ENCODE data around the gene GZMH.
"Not testable (repeated sequence)": the region's sequence is repeated elsewhere in the genome, so short reads cannot be mapped to it uniquely, and the experiment has no call there.

Gene GZMH

DNA sequence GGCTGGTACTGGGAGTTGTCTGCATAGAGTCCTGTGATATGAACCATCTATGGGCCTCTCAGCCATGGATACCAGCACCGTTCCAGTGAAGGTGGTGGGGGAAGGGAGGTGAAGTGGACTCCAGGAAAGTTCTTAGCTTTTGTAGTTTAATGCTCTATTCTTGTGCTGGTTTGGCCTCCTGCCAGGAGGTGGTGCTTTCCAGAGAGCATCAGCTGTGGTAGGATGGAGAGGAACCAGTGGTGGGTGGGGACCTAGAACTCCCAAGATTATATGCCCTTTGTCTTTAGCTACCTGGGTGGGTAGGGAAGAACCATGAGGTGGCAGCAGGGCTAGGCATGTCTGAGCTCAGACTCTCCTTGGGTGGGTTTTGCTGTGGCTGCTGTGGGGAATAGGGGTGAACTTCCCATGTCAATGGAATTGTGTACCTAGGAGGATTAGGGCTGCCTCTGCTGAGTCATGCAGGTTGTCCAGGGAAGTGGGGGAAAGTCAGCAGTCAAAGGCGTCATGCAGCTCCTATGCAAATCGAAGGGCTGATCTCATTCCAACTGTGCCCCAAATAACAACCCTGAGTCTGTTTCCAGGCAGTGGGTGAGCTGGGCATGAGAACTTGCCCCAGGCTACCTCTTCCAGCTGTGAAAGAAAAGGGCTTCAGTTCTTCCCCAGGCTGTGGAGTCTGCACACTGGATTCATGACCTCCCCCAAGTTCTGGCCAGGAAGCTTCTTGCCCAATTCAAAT lies 14.2 kb downstream of the GZMH start:
- Histone ChIP-seq H3K4me3 (ENCODE audit: low read length in 2 of 2) (no peak overlapping the region), H3K4me1 (ENCODE audit: control insufficient read depth in 2 of 2, insufficient read depth in 2 of 2, low read length in 2 of 2) (no peaks in the 10 kb centered on the region), H3K36me3 (ENCODE audit: control insufficient read depth in 2 of 2, insufficient read depth in 2 of 2, low read length in 2 of 2) (no peaks in the 10 kb centered on the region), H3K9me3 (ENCODE audit: control insufficient read depth in 2 of 2, low read length in 2 of 2) (no peaks in the 10 kb centered on the region), H3K27ac (ENCODE audit: low read depth in 2 of 2, low read length in 2 of 2) (no peak overlapping the region), H3K27me3 (ENCODE audit: control insufficient read depth in 2 of 2, insufficient read depth in 2 of 2, low read length in 2 of 2) (no peaks in the 10 kb centered on the region), H3K9ac (ENCODE audit: low read depth in 1 of 2, low read length in 2 of 2) (no peak overlapping the region)

DNA sequence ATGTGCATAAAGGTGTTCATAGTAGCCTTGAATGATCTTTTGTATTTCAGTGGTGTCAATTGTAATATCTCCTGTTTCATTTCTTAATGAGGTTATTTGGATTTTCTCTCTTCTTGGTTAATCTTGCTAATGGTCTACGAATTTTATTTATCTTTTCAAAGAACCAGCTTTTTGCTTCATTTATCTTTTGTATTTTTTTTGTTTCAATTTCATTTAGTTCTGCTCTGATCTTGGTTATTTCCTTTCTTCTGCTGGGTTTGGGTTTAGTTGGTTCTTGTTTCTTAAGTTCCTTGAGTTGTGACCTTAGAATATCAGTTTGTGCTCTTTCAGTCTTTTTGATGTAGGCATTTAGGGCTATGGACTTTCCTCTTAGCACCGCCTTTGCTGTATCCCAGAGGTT lies 18.5 kb downstream of the GZMH start:
- not testable (repeated sequence) for H3K9ac ChIP-seq (ENCODE audit: low read depth in 1 of 2, low read length in 2 of 2)

DNA sequence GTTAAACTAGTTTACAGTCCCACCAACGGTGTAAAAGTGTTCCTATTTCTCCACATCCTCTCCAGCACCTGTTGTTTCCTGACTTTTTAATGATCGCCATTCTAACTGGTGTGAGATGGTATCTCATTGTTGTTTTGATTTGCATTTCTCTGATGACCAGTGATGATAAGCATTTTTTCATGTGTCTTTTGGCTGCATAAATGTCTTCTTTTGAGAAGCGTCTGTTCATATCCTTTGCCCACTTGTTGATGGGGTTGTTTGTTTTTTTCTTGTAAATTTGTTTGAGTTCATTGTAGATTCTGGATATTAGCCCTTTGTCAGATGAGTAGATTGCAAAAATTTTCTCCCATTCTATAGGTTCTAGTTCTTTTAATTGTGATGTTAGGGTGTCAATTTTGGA lies 25.1 kb downstream of the GZMH start:
- H3K4me1 ChIP-seq (ENCODE audit: control insufficient read depth in 2 of 2, insufficient read depth in 2 of 2, low read length in 2 of 2); H3K27me3 ChIP-seq (ENCODE audit: control insufficient read depth in 2 of 2, insufficient read depth in 2 of 2, low read length in 2 of 2); H3K9me3 ChIP-seq (ENCODE audit: control insufficient read depth in 2 of 2, low read length in 2 of 2); H3K27ac ChIP-seq (ENCODE audit: low read depth in 2 of 2, low read length in 2 of 2); H3K9ac ChIP-seq (ENCODE audit: low read depth in 1 of 2, low read length in 2 of 2); H3K36me3 ChIP-seq (ENCODE audit: control insufficient read depth in 2 of 2, insufficient read depth in 2 of 2, low read length in 2 of 2); H3K4me3 ChIP-seq (ENCODE audit: low read length in 2 of 2): not testable (repeated sequence)

More for the DNA sequence above, 18.5 kb downstream of the GZMH start:
- H3K36me3 ChIP-seq (ENCODE audit: control insufficient read depth in 2 of 2, insufficient read depth in 2 of 2, low read length in 2 of 2); H3K27ac ChIP-seq (ENCODE audit: low read depth in 2 of 2, low read length in 2 of 2); H3K9me3 ChIP-seq (ENCODE audit: control insufficient read depth in 2 of 2, low read length in 2 of 2); H3K4me3 ChIP-seq (ENCODE audit: low read length in 2 of 2); H3K4me1 ChIP-seq (ENCODE audit: control insufficient read depth in 2 of 2, insufficient read depth in 2 of 2, low read length in 2 of 2); H3K27me3 ChIP-seq (ENCODE audit: control insufficient read depth in 2 of 2, insufficient read depth in 2 of 2, low read length in 2 of 2): not testable (repeated sequence)

DNA sequence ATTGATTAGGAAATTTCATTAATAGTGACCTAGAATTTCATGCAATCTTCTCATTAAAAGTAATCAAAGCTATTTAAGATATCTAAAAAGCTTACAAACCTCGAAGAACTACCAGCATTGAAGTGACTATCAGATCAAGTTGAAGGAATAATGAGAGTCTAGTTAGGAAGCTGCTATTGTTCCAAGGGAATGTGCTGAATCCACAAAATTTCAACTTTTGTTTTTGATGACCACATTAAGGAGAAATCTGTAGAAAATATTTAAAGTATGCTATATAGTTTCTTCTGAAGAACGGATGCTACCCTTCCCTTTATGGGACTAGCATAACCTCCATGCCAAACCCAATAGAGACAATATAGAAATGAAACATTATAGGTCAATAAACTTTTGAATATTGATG lies 30.9 kb downstream of the GZMH start:
- Histone ChIP-seq H3K4me3 (ENCODE audit: low read length in 2 of 2) (no peak overlapping the region), H3K36me3 (ENCODE audit: control insufficient read depth in 2 of 2, insufficient read depth in 2 of 2, low read length in 2 of 2) (no peaks in the 10 kb centered on the region), H3K9me3 (ENCODE audit: control insufficient read depth in 2 of 2, low read length in 2 of 2) (no peaks in the 10 kb centered on the region), H3K9ac (ENCODE audit: low read depth in 1 of 2, low read length in 2 of 2) (no peak overlapping the region), H3K4me1 (ENCODE audit: control insufficient read depth in 2 of 2, insufficient read depth in 2 of 2, low read length in 2 of 2) (no peaks in the 10 kb centered on the region), H3K27ac (ENCODE audit: low read depth in 2 of 2, low read length in 2 of 2) (no peak overlapping the region), H3K27me3 (ENCODE audit: control insufficient read depth in 2 of 2, insufficient read depth in 2 of 2, low read length in 2 of 2) (no peaks in the 10 kb centered on the region)

DNA sequence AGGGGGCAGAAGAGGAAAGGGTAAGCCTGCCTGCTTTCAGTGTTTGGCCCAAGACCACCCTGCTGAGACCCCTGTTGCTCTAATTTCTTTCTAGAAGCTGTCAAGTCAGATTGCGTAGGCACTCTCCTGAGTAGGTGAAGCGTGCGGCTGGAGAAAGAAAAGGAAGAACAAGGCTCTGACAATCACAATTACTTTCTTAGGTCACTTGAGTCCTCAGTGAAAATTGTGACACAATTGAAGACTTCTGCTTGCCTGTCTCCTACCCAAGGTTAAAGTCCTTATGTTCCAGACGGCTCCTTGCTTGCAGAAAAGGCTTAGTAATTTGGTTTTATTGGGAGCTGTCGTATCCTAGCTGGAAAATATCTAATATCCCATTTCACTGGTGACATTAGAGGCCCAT lies 32.7 kb downstream of the GZMH start:
- Histone ChIP-seq H3K9ac (ENCODE audit: low read depth in 1 of 2, low read length in 2 of 2) (no peak overlapping the region), H3K36me3 (ENCODE audit: control insufficient read depth in 2 of 2, insufficient read depth in 2 of 2, low read length in 2 of 2) (no peaks in the 10 kb centered on the region), H3K9me3 (ENCODE audit: control insufficient read depth in 2 of 2, low read length in 2 of 2) (no peaks in the 10 kb centered on the region), H3K27ac (ENCODE audit: low read depth in 2 of 2, low read length in 2 of 2) (no peak overlapping the region), H3K4me3 (ENCODE audit: low read length in 2 of 2) (no peak overlapping the region), H3K27me3 (ENCODE audit: control insufficient read depth in 2 of 2, insufficient read depth in 2 of 2, low read length in 2 of 2) (no peaks in the 10 kb centered on the region), H3K4me1 (ENCODE audit: control insufficient read depth in 2 of 2, insufficient read depth in 2 of 2, low read length in 2 of 2) (no peaks in the 10 kb centered on the region)

DNA sequence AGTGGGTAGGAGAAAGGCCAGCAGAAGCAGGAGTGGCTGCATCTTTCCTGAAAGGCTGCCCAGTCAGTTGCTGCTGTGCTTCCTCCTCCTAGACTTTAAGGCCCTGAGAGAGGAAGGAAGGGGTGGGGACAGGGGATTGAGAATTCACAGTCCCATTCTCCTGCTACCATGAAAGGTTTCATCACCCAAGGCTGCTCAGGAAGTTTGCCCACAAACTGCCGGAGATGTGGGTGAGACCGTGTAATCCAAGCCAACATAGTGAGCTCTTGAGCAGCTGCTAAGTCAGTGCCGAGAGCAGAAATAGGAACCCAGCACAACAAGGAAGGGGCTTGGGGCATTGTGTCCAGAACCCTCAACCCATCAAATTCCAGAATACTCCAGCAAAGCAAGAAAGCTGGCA lies 33.3 kb downstream of the GZMH start, which contains the start of gene CTSG:
Gene CTSG (minus strand): TSS at position 69 of the 400 bp plus-strand sequence. CDS start 27 bp downstream, at position 42.
- Histone ChIP-seq H3K4me3 (ENCODE audit: low read length in 2 of 2) (no peak within 1 kb of the TSS), H3K9ac (ENCODE audit: low read depth in 1 of 2, low read length in 2 of 2) (no peak within 1 kb of the TSS), H3K9me3 (ENCODE audit: control insufficient read depth in 2 of 2, low read length in 2 of 2) (no peaks in the 10 kb centered on the region), H3K27me3 (ENCODE audit: control insufficient read depth in 2 of 2, insufficient read depth in 2 of 2, low read length in 2 of 2) (no peaks in the 10 kb centered on the region), H3K36me3 (ENCODE audit: control insufficient read depth in 2 of 2, insufficient read depth in 2 of 2, low read length in 2 of 2) (no peaks in the 10 kb centered on the region), H3K4me1 (ENCODE audit: control insufficient read depth in 2 of 2, insufficient read depth in 2 of 2, low read length in 2 of 2) (no peaks in the 10 kb centered on the region), H3K27ac (ENCODE audit: low read depth in 2 of 2, low read length in 2 of 2) (no peak within 1 kb of the TSS)

DNA sequence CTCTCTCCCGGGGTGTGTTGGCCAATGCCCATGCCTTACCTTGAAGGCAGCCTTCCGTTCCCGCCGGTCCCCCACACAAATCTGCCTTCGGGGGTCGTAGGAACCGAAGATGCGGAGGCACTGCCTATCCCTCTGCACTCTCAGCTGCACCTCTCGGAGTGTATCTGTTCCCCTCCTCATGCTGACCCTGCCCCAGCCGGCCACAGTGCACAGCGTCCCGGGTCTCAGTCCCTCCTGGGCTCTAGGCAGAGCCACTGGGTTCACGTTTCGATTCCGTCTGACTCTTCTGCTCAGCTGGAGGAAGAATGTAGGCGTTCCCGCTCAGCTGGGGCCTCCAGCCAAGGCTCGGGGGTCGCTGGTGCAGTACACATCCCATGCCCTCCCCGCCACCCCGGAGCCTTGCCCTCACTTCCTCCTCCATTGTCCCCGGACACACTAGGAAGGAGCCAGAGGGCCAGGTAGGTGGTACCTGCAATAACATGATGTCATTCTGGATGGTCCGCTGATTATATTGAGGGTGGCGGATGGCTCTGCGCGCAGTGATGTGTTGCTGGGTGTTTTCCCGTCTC lies 35.2 kb downstream of the GZMH start:
- H3K36me3 ChIP-seq (ENCODE audit: control insufficient read depth in 2 of 2, insufficient read depth in 2 of 2, low read length in 2 of 2): no peaks in the 10 kb centered on the region
- H3K27ac ChIP-seq (ENCODE audit: low read depth in 2 of 2, low read length in 2 of 2): no peak overlapping the region

DNA sequence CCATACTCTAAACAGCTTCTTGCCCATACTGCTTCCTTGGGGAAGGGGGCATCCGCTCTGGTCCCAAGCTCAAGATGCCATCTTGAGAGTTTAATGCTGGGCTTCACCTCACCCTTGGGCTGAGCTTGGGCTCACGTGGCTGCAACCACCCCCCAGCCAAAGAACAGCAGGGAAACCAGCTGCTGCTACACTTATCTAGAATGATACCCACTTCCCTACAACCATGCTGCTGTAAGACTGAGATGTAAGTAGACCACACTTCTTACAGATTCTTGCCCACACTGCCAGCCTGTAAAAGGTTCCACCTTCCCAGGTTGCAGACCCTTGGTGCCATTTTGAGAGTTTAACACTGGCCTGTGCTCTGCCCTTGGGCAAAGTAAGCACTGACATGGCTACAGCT lies 43.2 kb downstream of the GZMH start:
- Histone ChIP-seq H3K9me3 (ENCODE audit: control insufficient read depth in 2 of 2, low read length in 2 of 2) (no peaks in the 10 kb centered on the region), H3K4me1 (ENCODE audit: control insufficient read depth in 2 of 2, insufficient read depth in 2 of 2, low read length in 2 of 2) (no peaks in the 10 kb centered on the region), H3K9ac (ENCODE audit: low read depth in 1 of 2, low read length in 2 of 2) (no peak overlapping the region), H3K4me3 (ENCODE audit: low read length in 2 of 2) (no peak overlapping the region), H3K27me3 (ENCODE audit: control insufficient read depth in 2 of 2, insufficient read depth in 2 of 2, low read length in 2 of 2) (no peaks in the 10 kb centered on the region), H3K36me3 (ENCODE audit: control insufficient read depth in 2 of 2, insufficient read depth in 2 of 2, low read length in 2 of 2) (no peaks in the 10 kb centered on the region), H3K27ac (ENCODE audit: low read depth in 2 of 2, low read length in 2 of 2) (no peak overlapping the region)

More for the DNA sequence above, 35.2 kb downstream of the GZMH start:
- Histone ChIP-seq H3K4me1 (ENCODE audit: control insufficient read depth in 2 of 2, insufficient read depth in 2 of 2, low read length in 2 of 2) (no peaks in the 10 kb centered on the region), H3K27me3 (ENCODE audit: control insufficient read depth in 2 of 2, insufficient read depth in 2 of 2, low read length in 2 of 2) (no peaks in the 10 kb centered on the region), H3K9me3 (ENCODE audit: control insufficient read depth in 2 of 2, low read length in 2 of 2) (no peaks in the 10 kb centered on the region), H3K9ac (ENCODE audit: low read depth in 1 of 2, low read length in 2 of 2) (no peak overlapping the region), H3K4me3 (ENCODE audit: low read length in 2 of 2) (no peak overlapping the region)

DNA sequence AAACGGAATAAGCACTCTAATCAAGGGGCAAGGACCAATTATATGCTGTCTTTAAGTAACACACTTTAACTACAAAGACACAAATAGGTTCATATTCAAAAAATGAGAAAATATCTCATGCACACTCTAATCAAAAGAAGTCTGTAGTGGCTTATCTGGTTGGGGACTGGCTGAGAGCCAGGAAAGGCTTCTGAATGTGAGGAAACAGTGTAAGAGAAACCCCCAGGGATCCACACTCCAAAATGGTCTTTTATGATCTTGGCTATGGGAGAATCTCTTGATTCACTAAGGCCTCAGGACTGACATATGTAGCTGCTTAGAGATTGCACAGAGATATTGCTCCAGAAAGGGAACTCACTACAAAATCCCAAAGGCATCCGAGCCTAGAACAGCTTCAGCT lies 43.7 kb downstream of the GZMH start:
- Histone ChIP-seq H3K27ac (ENCODE audit: low read depth in 2 of 2, low read length in 2 of 2) (no peak overlapping the region), H3K36me3 (ENCODE audit: control insufficient read depth in 2 of 2, insufficient read depth in 2 of 2, low read length in 2 of 2) (no peaks in the 10 kb centered on the region), H3K9me3 (ENCODE audit: control insufficient read depth in 2 of 2, low read length in 2 of 2) (no peaks in the 10 kb centered on the region), H3K9ac (ENCODE audit: low read depth in 1 of 2, low read length in 2 of 2) (no peak overlapping the region), H3K4me1 (ENCODE audit: control insufficient read depth in 2 of 2, insufficient read depth in 2 of 2, low read length in 2 of 2) (no peaks in the 10 kb centered on the region), H3K4me3 (ENCODE audit: low read length in 2 of 2) (no peak overlapping the region), H3K27me3 (ENCODE audit: control insufficient read depth in 2 of 2, insufficient read depth in 2 of 2, low read length in 2 of 2) (no peaks in the 10 kb centered on the region)

DNA sequence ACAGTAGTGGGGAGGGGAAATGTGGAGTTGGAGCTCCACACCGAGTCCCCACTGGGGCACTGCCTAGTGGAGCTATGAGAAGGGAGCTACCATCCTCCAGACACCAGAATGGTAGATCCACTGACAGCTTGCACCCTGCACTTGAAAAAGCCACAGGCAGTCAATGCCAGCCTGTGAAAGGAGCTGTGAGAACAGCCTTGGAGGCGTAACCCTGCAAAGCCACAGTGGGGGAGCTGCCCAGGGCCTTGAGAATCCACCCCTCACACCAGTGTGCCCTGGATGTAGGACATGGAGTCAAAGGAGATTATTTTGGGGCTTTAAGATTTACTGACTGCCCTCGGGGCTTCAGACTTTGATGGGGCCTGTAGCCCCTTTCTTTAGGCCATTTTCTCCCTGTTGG lies 46.0 kb downstream of the GZMH start:
- Histone ChIP-seq H3K4me1 (ENCODE audit: control insufficient read depth in 2 of 2, insufficient read depth in 2 of 2, low read length in 2 of 2) (no peaks in the 10 kb centered on the region), H3K36me3 (ENCODE audit: control insufficient read depth in 2 of 2, insufficient read depth in 2 of 2, low read length in 2 of 2) (no peaks in the 10 kb centered on the region), H3K4me3 (ENCODE audit: low read length in 2 of 2) (no peak overlapping the region), H3K9ac (ENCODE audit: low read depth in 1 of 2, low read length in 2 of 2) (no peak overlapping the region), H3K9me3 (ENCODE audit: control insufficient read depth in 2 of 2, low read length in 2 of 2) (no peaks in the 10 kb centered on the region), H3K27ac (ENCODE audit: low read depth in 2 of 2, low read length in 2 of 2) (no peak overlapping the region), H3K27me3 (ENCODE audit: control insufficient read depth in 2 of 2, insufficient read depth in 2 of 2, low read length in 2 of 2) (no peaks in the 10 kb centered on the region)

All from mucosa of rectum (tissue), 2 donors.